ENCODE data around the gene SCNN1B. TPM values are rescaled to one million over a fixed set of nuclear protein-coding genes. Genes with fewer than 3 reads are reported as not detected.

The SCNN1B gene
- total and polyA plus RNA-seq, 2 donors (not counting 1 experiment from before 2014, with no cell fraction given) = not detected

DNA sequence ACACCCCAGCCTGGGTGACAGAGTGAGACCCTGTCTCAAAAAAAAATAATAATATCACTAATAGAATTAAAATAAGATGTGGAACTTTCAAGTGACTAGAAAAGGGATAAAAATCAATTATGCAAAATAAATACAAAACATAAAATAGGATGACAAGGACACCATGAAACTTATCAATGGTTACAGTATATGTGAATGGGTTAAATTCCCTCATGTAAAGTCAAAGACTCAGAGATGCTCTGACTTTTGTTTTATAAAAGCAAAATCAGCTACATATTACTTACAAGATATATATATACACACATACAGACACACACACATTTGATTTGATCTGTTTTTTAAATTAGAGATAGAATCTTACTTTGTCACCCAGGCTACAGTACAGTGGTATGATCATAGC is 33.5 kb upstream of the SCNN1B start:
- no peak overlapping the region for H3K27ac ChIP-seq (ENCODE audit: insufficient read depth, low read length)
- no peak overlapping the region for H3K4me3 ChIP-seq (replicated peaks in 1 of 4; ENCODE audit: control extremely low read depth in 1 of 4, insufficient read depth in 1 of 4, low read depth in 3 of 4, low read length in 4 of 4)
- TF ChIP-seq, protein P1, sequence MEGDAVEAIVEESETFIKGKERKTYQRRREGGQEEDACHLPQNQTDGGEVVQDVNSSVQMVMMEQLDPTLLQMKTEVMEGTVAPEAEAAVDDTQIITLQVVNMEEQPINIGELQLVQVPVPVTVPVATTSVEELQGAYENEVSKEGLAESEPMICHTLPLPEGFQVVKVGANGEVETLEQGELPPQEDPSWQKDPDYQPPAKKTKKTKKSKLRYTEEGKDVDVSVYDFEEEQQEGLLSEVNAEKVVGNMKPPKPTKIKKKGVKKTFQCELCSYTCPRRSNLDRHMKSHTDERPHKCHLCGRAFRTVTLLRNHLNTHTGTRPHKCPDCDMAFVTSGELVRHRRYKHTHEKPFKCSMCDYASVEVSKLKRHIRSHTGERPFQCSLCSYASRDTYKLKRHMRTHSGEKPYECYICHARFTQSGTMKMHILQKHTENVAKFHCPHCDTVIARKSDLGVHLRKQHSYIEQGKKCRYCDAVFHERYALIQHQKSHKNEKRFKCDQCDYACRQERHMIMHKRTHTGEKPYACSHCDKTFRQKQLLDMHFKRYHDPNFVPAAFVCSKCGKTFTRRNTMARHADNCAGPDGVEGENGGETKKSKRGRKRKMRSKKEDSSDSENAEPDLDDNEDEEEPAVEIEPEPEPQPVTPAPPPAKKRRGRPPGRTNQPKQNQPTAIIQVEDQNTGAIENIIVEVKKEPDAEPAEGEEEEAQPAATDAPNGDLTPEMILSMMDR (conservative IDR thresholded peaks at IDR 0.05 in 1 of 2, IDR thresholded peaks at IDR 0.05 in 1 of 2; ENCODE audit: low read depth in 1 of 2, low read length in 2 of 2) = no peak
- no peak for TF ChIP-seq EZH2 (IDR thresholded peaks at IDR 0.05; ENCODE audit: low read length, missing control alignments)
- no peak overlapping the region for H2AFZ ChIP-seq (ENCODE audit: low read length)
- H3K36me3 ChIP-seq (ENCODE audit: control insufficient read depth, insufficient read depth, low read length) = no peaks in the 10 kb centered on the region
- no peaks in the 10 kb centered on the region for H3K9me3 ChIP-seq (ENCODE audit: control insufficient read depth, insufficient read depth, low read depth, low read length)
- no peak for DNase-seq (ENCODE audit: low read depth in 2 of 2)
- H3K4me2 ChIP-seq (ENCODE audit: extremely low read depth, insufficient read depth, low read length) = no peak overlapping the region
- no peak overlapping the region for H3K9ac ChIP-seq (ENCODE audit: insufficient read depth, low read length)
- no peaks in the 10 kb centered on the region for H4K20me1 ChIP-seq (ENCODE audit: control insufficient read depth, extremely low read depth, insufficient read depth, low read length)
- H3K4me1 ChIP-seq (ENCODE audit: control insufficient read depth, extremely low read depth, insufficient read depth, low read length) = no peaks in the 10 kb centered on the region
- H3K79me2 ChIP-seq (ENCODE audit: control insufficient read depth, insufficient read depth, low read length) = no peaks in the 10 kb centered on the region
- no peaks in the 10 kb centered on the region for H3K27me3 ChIP-seq (ENCODE audit: control insufficient read depth, insufficient read depth, low read length)

DNA sequence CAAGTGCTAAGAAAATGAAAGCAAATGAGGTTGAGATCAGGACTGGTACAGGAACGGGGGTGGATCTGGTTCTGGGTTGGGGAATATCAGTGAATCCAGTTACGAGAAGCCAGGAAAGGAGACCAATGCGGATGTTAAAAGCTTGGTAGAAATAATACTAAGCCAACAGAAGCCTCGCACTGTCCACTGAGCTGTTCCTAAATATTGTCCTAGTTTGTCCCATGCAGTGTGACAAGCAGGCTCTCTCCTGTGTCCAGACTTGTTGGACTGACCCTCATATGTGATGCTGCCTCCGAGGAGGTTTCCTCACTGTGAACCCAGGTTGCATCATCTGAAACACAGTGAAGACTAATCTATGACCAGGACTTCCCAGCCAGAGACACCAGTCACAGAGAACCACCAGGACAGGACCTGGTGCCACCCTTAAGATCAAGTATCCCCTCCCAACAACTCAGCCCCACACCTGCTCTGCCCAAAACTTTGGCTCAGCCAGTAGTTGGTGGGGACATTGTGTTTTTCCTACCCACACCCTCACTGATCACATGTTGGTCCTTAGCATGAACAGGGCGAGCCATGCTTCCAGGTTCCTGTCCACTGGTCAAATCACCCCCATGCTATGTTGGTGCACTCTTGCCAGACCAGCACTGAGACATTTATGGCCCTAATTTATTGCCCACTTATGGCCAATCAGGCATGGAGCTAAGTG is 32.7 kb upstream of the SCNN1B start:
- Histone ChIP-seq H3K9me3 (ENCODE audit: control insufficient read depth, insufficient read depth, low read depth, low read length) (no peaks in the 10 kb centered on the region), H3K4me1 (ENCODE audit: control insufficient read depth, extremely low read depth, insufficient read depth, low read length) (no peaks in the 10 kb centered on the region), H3K4me3 (replicated peaks in 1 of 4; ENCODE audit: control extremely low read depth in 1 of 4, insufficient read depth in 1 of 4, low read depth in 3 of 4, low read length in 4 of 4) (no peak overlapping the region), H3K79me2 (ENCODE audit: control insufficient read depth, insufficient read depth, low read length) (no peaks in the 10 kb centered on the region), H2AFZ (ENCODE audit: low read length) (no peak overlapping the region), H3K36me3 (ENCODE audit: control insufficient read depth, insufficient read depth, low read length) (no peaks in the 10 kb centered on the region), H3K4me2 (ENCODE audit: extremely low read depth, insufficient read depth, low read length) (no peak overlapping the region), H3K9ac (ENCODE audit: insufficient read depth, low read length) (no peak overlapping the region), H3K27ac (ENCODE audit: insufficient read depth, low read length) (no peak overlapping the region), H3K27me3 (ENCODE audit: control insufficient read depth, insufficient read depth, low read length) (no peaks in the 10 kb centered on the region), H4K20me1 (ENCODE audit: control insufficient read depth, extremely low read depth, insufficient read depth, low read length) (no peaks in the 10 kb centered on the region)
- TF ChIP-seq, protein P1 (conservative IDR thresholded peaks at IDR 0.05 in 1 of 2, IDR thresholded peaks at IDR 0.05 in 1 of 2; ENCODE audit: low read depth in 1 of 2, low read length in 2 of 2) = no peak
- TF ChIP-seq EZH2 (IDR thresholded peaks at IDR 0.05; ENCODE audit: low read length, missing control alignments) = no peak
- no peak for DNase-seq (ENCODE audit: low read depth in 2 of 2)

DNA sequence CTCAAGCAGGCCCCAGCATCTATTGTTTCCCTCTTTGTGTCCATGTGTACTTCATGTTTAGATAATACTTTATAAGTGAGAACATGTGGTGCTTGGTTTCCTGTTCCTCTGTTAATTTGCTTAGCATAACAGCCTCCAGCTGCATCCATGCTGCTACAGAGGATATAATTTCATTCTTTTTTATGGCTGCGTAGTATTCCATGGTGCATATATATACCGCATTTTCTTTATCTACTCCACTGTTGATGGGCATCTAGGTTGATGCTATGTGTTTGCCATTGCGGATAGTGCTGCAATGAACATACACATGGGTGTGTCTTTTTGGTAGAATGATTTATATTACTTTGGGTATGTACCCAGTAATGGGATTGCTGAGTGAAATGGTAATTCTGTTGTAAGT is 31.4 kb upstream of the SCNN1B start:
- no peaks in the 10 kb centered on the region for H3K4me1 ChIP-seq (ENCODE audit: control insufficient read depth, extremely low read depth, insufficient read depth, low read length)
- H3K4me2 ChIP-seq (ENCODE audit: extremely low read depth, insufficient read depth, low read length) = no peak overlapping the region
- no peaks in the 10 kb centered on the region for H3K79me2 ChIP-seq (ENCODE audit: control insufficient read depth, insufficient read depth, low read length)
- no peaks in the 10 kb centered on the region for H3K9me3 ChIP-seq (ENCODE audit: control insufficient read depth, insufficient read depth, low read depth, low read length)
- no peak for DNase-seq (ENCODE audit: low read depth in 2 of 2)
- H3K9ac ChIP-seq (ENCODE audit: insufficient read depth, low read length) = no peak overlapping the region
- no peak overlapping the region for H3K4me3 ChIP-seq (replicated peaks in 1 of 4; ENCODE audit: control extremely low read depth in 1 of 4, insufficient read depth in 1 of 4, low read depth in 3 of 4, low read length in 4 of 4)
- H3K36me3 ChIP-seq (ENCODE audit: control insufficient read depth, insufficient read depth, low read length) = no peaks in the 10 kb centered on the region
- no peak for TF ChIP-seq EZH2 (IDR thresholded peaks at IDR 0.05; ENCODE audit: low read length, missing control alignments)
- TF ChIP-seq, protein P1 (conservative IDR thresholded peaks at IDR 0.05 in 1 of 2, IDR thresholded peaks at IDR 0.05 in 1 of 2; ENCODE audit: low read depth in 1 of 2, low read length in 2 of 2) = no peak
- H2AFZ ChIP-seq (ENCODE audit: low read length) = no peak overlapping the region
- no peaks in the 10 kb centered on the region for H4K20me1 ChIP-seq (ENCODE audit: control insufficient read depth, extremely low read depth, insufficient read depth, low read length)
- no peaks in the 10 kb centered on the region for H3K27me3 ChIP-seq (ENCODE audit: control insufficient read depth, insufficient read depth, low read length)
- H3K27ac ChIP-seq (ENCODE audit: insufficient read depth, low read length) = no peak overlapping the region
